NCI-H524 treated with DMSO at 0.1 percent for 48 hours (cell line): Measurements from ENCODE around the gene OXT.
"Not testable (repeated sequence)": the region's sequence is repeated elsewhere in the genome, so short reads cannot be mapped to it uniquely, and the experiment has no call there.

Source experiments
- DNase-seq: peaks from one replicate; lab custom pipeline; 2025; lab: John Stamatoyannopoulos, UW

OXT gene

DNA sequence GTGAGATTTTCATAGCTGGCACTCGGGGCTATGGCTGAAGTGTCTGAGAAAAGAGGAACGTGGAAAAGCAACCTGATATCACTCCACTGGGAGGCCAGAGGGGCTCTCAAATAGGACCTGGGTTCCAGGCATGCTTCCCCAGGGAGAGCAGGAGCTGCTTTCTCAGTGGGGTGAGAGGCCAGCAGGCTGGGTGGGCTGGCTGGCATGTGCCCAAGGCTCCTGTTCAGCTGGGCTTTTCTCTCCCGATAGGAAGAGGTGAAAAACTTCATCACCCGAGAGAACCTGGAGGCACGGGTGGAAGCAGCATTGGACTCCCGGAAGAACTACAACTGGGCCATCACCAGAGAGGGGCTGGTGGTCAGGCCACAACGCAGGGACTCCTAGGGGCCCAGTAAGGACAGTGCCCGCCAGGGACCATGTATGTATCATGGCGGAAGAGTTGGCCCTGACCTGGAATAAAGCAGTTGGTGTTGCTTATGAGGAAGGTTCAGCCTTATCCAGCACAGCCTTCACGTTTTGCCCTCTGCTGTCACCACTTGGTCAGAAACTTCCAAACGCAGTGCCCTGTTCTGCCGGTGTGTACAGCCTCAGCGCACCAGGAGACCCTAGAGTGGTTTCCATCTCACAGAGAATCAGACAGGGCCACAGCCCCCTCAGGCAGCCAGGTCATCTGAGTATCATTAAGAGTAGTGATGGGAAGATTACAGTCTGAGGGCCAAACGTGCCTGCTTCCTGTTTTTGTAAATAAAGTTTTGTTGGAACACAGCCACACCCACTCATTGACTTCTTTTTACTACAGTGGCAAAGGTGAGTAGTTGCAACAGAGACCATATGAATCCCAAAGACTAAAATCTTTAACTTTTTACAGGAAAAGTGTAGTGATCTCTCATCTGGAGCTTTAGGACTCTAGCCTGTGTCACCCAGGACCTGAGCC is 23.7 kb upstream of the OXT start:
- DNase-seq: no peak

DNA sequence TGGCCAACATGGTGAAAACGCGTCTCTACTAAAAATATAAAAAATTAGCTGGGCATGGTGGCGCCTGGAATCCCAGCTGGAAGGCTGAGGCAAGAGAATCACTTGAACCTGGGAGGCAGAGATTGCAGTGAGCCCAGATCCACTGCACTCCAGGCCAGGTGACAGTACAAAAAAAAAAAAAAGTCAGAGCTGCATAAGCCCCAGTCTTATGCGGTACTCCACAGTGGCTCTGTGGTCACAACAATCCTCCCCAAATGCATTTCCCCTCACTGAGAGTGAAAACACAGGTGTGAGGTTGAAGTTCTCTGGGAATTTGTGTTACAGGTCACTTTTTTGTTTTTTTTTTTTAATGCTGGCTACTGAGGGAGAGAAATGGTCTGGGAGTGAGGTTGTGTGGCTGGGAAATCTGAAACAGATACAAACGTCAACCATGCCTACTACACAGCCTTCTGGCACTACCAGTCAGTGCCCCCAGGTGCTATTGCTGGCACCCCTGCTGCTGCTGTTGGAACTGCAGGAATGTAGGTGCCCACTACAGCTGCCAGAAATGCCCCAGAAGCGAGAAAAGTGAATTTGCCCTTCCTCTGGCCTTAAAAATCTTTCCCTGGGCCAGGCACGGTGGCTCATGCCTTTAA is 19.9 kb upstream of the OXT start:
- no peak for DNase-seq

DNA sequence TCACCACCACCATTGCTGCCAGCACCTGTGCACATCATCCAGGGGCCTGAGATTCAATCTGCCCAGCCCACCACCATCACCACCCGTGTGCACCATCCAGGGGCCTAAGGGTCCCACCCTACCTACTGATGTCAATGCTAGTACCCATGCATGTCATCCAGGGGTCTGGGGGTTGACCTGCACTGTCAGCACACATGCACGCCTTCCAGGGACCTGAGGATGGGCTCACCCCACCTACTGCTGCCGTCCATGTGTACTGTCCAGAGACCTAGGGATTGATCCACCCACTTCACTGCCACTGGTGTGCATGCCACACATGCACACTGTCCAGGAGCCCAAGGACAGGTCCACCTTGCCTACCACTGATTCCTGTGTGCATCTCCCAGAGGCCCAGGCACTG is 11.9 kb upstream of the OXT start:
- DNase-seq: no peak

DNA sequence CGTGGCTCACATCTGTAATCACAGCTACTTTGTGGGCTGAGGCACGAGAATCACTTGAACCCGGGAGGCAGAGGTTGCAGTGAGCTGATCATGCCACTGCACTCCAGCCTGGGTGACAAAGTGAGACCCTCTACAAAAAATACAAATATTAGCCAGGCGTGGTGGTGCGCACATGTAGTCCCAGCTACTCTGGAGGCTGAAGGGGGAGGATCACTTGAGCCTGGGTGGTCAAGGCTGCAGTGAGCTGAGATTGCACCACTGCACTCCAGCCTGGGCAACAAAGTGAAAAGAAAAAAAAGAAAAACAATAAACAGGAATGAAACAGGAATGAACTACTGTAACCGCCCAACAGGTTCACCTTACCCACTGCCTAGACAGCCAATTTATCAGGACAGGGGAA is 7.3 kb upstream of the OXT start:
- not testable (repeated sequence) for DNase-seq

DNA sequence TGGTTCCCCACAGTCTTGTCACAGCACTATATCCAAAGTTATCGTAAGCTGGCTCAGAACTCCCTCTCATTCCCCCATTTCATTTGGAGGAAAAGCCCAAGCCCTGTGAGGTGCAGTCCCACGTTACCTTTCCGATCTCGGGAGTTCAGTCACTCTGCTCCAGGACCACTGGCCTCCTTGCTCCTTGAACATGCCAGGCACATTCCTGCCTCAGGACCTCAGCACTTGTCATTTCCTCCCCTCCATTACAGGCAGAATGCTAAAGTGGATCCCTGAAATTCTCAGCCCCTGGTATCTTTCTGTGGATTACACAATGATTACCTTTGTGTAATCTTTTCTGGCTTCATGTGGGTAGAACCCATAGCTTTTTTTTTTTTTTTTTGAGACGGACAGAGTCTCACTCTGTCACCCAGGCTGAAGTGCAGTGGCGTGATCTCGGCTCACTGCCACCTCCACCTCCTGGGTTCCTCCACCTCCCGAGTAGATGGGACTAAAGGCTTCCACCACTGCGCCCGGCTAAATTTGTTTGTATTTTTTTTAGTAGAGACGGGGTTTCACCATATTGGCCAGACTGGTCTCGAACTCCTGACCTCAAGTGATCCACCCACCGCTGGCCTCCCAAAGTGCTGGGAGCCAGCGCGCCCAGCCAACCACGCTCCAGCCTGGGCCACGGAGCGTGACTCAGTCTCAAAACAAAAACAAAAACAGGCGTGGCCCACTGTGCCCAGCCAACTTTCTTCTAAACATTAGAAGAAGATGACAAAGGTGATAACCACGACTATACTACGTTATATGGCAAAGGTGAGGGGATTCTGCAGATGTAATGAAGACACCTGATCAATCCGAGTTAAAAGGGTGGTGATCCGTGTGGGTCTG is 4.0 kb upstream of the OXT start:
- DNase-seq: no peak

DNA sequence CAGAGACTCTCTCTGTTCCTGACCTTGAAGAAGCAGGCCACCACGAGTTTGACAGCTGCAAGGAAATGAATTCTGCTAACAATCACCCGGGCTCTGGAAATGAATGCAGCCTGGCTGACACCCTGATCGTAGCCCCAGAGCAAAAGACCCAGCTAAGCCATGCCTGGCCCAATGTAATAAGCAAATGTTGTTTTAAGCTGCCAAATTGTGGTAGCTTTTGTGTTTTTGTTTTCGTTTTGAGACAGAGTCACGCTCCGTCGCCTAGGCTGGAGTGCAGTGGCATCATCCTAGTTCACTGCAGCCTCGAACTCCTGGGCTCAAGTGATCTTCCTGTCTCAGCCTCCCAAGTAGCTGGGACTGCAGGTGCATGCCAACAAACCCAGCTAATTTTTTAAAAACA is 3.3 kb upstream of the OXT start:
- no peak for DNase-seq

GRCh38 chr20:3068986-3069900 is 2.2 kb upstream of the OXT start:
- DNase-seq: no peak

DNA sequence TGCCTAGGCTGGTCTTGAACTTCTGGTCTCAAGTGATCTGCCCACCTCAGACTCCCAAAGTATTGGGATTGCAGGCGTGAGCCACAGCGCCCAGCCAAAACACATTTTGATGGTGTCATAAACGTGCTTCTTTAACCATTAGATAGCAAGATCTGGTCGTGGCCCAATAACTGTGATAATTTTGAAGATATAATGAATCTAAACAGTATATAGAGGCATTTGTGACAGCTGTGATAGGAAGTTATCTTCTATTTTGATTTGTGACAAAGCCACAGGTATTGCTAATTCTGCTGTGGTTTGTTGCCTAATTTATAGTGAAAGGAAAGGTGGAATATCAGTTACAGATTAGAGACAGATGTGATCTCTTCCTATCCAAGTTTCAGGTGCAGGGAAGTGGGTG is 695 bp upstream of the OXT start:
- no peak for DNase-seq

- no peak for DNase-seq
These were observed 182 bp upstream of the OXT start for GRCh38 chr20:3071266-3071609.

DNA sequence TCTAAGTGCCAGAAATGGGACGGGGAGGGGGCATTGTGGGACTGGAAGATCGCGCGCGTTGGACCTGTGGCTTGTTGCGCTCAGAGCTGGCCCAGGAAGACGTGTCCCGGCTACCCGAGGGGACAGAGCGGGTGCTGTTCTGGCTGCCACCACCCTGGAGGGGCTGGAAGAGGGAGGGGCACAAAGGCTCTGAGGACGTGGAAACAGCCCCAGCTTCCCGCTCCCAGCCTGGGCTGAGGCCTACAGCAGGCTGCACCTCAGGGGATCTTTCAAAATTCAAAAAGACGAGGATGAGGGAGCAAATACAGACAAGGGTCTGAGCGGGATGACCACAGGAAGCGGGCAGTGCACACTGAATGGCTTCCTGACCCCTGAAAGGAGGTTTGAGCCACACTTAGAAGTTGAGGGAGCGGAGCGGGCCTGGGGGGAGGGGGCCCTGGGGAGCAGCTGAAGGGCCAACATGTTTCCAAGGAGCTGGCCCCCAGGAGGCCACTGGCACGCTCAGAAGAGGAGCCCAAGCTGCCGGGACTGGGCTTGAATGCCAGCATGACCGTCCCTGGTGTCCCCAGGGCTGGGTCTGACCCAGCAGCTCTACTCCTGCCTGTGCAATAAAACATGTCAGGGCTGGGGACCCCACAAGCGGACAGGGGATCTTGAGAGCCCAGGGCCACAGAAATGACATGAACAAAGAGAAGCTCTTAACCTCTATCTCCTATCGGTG is 1.3 kb downstream of the OXT start:
- no peak for DNase-seq

- not testable (repeated sequence) for DNase-seq
These were observed 1.8 kb downstream of the OXT start for GRCh38 chr20:3073251-3073643.

- no peak for DNase-seq
These were observed 3.4 kb downstream of the OXT start for GRCh38 chr20:3074812-3075211.

DNA sequence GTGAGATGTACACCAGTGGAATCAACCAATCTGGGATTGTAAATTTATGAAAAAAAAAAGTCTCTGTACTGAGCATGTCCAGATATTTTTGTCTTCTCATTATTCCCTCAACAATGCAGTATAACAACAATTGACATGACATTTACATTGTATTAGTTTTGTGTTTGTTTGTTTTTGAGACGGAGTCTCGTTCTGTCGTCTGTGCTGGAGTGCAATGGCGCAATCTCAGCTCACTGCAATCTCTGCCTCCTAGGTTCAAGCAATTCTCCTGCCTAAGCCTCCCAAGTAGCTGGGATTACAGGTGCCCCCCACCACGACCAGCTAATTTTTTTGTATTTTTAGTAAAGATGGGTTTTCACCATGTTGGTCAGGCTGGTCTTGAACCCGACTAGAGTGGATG is 3.9 kb downstream of the OXT start:
- not testable (repeated sequence) for DNase-seq

DNA sequence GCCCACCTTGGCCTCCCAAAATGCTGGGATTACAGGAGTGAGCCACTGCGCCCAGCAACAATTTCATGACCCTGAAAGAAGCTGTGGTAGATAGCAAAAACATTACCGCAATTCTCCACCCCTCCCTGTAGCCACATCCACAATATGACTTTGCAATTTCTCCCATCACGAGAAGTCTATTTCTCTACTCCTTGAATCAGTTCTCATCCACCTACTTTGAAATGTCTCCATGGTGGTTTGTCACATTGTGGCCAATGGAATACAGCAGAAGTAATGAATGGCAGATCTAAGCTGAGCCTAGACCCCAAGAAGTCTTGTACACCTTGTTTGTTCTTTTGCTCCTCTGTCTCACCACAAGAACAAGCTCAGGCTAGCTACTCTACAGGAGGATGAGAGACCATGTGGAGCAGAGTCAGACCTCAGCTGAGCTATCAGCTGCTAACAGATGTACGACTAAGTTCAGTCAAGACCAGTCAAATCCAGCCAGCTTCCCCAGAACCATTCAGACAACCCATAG is 6.3 kb downstream of the OXT start:
- no peak for DNase-seq

- no peak for DNase-seq
These were observed 9.5 kb downstream of the OXT start for GRCh38 chr20:3080939-3081388.

DNA sequence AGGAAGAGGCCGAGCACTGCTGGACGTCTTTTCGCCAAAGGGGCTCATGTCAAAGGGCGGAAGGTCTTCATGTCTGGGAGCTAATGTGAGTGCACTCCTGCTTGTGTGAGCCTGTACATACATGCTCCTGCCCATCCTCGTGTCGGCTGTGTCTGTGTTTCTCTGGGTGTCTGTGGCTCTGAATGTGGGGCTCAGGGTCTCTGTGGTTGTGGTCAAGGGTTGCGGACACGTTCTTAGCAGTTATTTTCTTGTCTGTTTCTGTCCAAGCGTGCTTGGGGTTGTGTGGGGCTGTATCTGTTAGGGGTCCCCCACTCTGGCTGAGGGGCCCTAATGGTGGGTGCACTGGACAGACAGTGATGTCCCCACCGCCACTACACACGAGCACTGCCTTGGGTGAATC is 10.2 kb downstream of the OXT start:
- no peak for DNase-seq

- no peak for DNase-seq
These were observed 11.0 kb downstream of the OXT start for GRCh38 chr20:3082306-3082951.

DNA sequence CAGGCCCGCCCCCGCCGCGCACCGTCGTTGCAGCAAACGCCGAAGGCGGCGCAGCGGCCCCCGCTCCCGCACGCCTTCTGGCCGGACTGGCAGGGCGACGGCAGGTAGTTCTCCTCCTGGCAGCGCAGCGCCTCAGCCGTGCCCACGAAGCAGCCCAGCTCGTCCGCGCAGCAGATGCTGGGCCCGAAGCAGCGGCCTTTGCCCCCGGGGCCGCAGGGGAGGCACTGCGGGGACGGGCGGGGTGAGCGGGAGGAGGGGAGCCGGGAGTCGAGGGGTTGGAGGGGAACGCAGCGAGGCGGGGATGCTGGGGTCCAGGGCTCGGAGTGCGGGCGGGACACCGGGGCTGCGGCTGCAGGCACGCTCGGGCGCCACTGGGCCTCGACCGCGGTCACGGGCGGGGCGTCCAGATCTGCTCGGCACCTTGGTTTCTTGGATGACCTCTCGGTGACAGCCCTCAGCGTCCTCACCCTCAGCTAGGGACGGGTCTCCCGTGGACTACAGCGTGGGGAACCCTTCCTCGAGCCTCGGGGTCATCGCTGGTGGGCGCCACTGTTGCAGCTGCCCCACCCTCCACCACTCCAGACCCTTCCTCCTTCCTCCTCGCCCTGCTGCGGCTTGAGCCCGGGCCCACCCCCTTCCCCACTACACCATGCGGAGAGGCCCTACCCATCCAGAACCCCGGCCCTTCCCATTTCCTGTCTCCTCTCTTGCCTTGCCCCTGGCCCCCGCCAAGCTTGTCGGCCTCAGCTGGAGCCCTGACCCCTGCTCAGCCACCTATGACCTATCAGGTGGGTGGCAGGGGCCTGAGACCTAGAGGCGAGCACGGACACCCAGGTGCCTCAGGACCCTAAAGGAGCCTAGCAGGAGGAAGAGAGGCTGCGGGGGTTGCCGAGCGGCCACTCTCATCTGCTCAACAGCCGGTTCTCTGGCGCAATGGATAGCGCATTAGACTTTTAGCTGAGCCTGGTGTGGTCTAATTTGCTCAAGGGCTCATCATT is 11.8 kb downstream of the OXT start:
- no peak for DNase-seq
